MCF 10A (cell line): ENCODE results near the gene ARHGAP24. TPM values are rescaled to one million over a fixed set of nuclear protein-coding genes. Genes with fewer than 3 reads are reported as not detected.

Experiments used
- BruUV-seq: library from RNA; stranded (reverse); fragments of 400-500 nt; replicated peaks from 2 replicates; lab custom pipeline; 2021; lab: Mats Ljungman, UMichigan
- CTCF ChIA-PET: fragments of 300-600 bp; sonication (Branson Sonifier 250); formaldehyde crosslinking; extraction: SDS; loops from one replicate; lab custom pipeline; 2021; ENCODE audit warnings: antibody characterized with exemption, inconsistent platforms; lab: Yijun Ruan, JAX
- POLR2A ChIA-PET: fragments of 300-600, 350-650 bp; sonication (Branson Sonifier 250); formaldehyde crosslinking; extraction: SDS; loops from one replicate; lab custom pipeline; 2020; ENCODE audit warnings: antibody characterized with exemption, inconsistent platforms; lab: Yijun Ruan, JAX
- DNase-seq: peaks from one replicate; pipeline ENCODE4 v3.0.0-alpha.2; 2018; ENCODE audit not compliant: unreplicated experiment
- H3K27ac Mint-ChIP-seq: one replicate; pipeline ENCODE4 v1.8.0; 2022; ENCODE audit warnings: mild to moderate bottlenecking, low read depth, mixed read lengths; ENCODE audit not compliant: unreplicated experiment
- H3K27me3 Mint-ChIP-seq: one replicate; pipeline ENCODE4 v1.8.0; 2022; ENCODE audit warnings: mixed read lengths; ENCODE audit not compliant: insufficient read depth, unreplicated experiment
- H3K36me3 Mint-ChIP-seq: one replicate; pipeline ENCODE4 v1.8.0; 2022; ENCODE audit warnings: mild to moderate bottlenecking, moderate library complexity, mixed read lengths; ENCODE audit not compliant: insufficient read depth, unreplicated experiment
- H3K4me1 Mint-ChIP-seq: one replicate; pipeline ENCODE4 v1.8.0; 2022; ENCODE audit warnings: mixed read lengths; ENCODE audit not compliant: insufficient read depth, unreplicated experiment
- H3K4me3 Mint-ChIP-seq: one replicate; pipeline ENCODE4 v1.8.0; 2022; ENCODE audit warnings: mild to moderate bottlenecking, moderate library complexity, mixed read lengths; ENCODE audit not compliant: unreplicated experiment
- H3K9me3 Mint-ChIP-seq: one replicate; pipeline ENCODE4 v1.8.0; 2022; ENCODE audit warnings: mixed read lengths; ENCODE audit not compliant: unreplicated experiment
- CTCF ChIP-seq: fragments of 200-600 bp; IDR thresholded peaks from one replicate; pipeline ENCODE4 v1.8.0; 2022; ENCODE audit warnings: antibody characterized with exemption, mild to moderate bottlenecking; ENCODE audit not compliant: unreplicated experiment
- intact Hi-C: fragments of 100-400 bp; cut with micrococcal nuclease; formaldehyde crosslinking; loops from 2 replicates; pipeline ENCODE4 v1.14.1; 2022
- total RNA-seq: library from RNA; stranded (reverse); gene quantifications from 2 replicates; pipeline ENCODE4 v1.2.3, GENCODE V29; 2022

Gene ARHGAP24
- total RNA-seq, 1 experiment from 2014 or later, result 2.6 TPM

- no peaks in the 10 kb centered on the region for H3K9me3 Mint-ChIP-seq
- no peak for TF ChIP-seq CTCF
- intact Hi-C loops, result no loop called here
- no TSS peak for BruUV-seq
- no peaks in the 10 kb centered on the region for H3K36me3 Mint-ChIP-seq
- H3K4me3 Mint-ChIP-seq, result no peak overlapping the region
- H3K27me3 Mint-ChIP-seq, result no peaks in the 10 kb centered on the region
- H3K27ac Mint-ChIP-seq, result no peak overlapping the region
- POLR2A ChIA-PET, result no interaction called here
- DNase-seq, result no peak
- no peaks in the 10 kb centered on the region for H3K4me1 Mint-ChIP-seq
- CTCF ChIA-PET, result no interaction called here
Measured at GRCh38 chr4:85642356-85643100, 167.6 kb downstream of the ARHGAP24 start.

- ChIA-PET CTCF (no interaction called here), POLR2A (interaction anchor here (0.6 kb wide), 1 partner anchor 13 kb away, joined by 3 read pairs; no protein-coding TSS in a partner anchor)
- no peak overlapping the region for H3K4me3 Mint-ChIP-seq
- DNase-seq, result no peak
- H3K27me3 Mint-ChIP-seq, result no peaks in the 10 kb centered on the region
- TF ChIP-seq CTCF, result no peak
- no peaks in the 10 kb centered on the region for H3K9me3 Mint-ChIP-seq
- no peaks in the 10 kb centered on the region for H3K36me3 Mint-ChIP-seq
- H3K4me1 Mint-ChIP-seq, result no peaks in the 10 kb centered on the region
- intact Hi-C loops, result no loop called here
- H3K27ac Mint-ChIP-seq, result no peak overlapping the region
- BruUV-seq, result no TSS peak
Measured at GRCh38 chr4:85644061-85644460, 169.1 kb downstream of the ARHGAP24 start.

GRCh38 chr4:85650908-85651307 lies 176.0 kb downstream of the ARHGAP24 start:
- POLR2A ChIA-PET, result interaction anchor here (1.0 kb wide), 1 partner anchor 8 kb away, joined by 3 read pairs; no protein-coding TSS in a partner anchor

More at GRCh38 chr4:85650908-85651307, 176.0 kb downstream of the ARHGAP24 start:
- no peak overlapping the region for H3K4me3 Mint-ChIP-seq
- H3K36me3 Mint-ChIP-seq, result no peaks in the 10 kb centered on the region
- no peaks in the 10 kb centered on the region for H3K27me3 Mint-ChIP-seq
- no peak for DNase-seq
- TF ChIP-seq CTCF, result no peak
- intact Hi-C loops, result no loop called here
- no peak overlapping the region for H3K27ac Mint-ChIP-seq
- no TSS peak for BruUV-seq
- CTCF ChIA-PET, result no interaction called here
- no peaks in the 10 kb centered on the region for H3K9me3 Mint-ChIP-seq
- no peaks in the 10 kb centered on the region for H3K4me1 Mint-ChIP-seq
